Measurements from ENCODE around the gene CHIT1. TPM values are rescaled to one million over a fixed set of nuclear protein-coding genes. Genes with fewer than 3 reads are reported as not detected.
A peak's percentile ranks its signal among the peaks of the same experiment; 100 is the strongest.

The CHIT1 gene
- polyA plus RNA-seq, 1 donor from 2014 or later: not detected

DNA sequence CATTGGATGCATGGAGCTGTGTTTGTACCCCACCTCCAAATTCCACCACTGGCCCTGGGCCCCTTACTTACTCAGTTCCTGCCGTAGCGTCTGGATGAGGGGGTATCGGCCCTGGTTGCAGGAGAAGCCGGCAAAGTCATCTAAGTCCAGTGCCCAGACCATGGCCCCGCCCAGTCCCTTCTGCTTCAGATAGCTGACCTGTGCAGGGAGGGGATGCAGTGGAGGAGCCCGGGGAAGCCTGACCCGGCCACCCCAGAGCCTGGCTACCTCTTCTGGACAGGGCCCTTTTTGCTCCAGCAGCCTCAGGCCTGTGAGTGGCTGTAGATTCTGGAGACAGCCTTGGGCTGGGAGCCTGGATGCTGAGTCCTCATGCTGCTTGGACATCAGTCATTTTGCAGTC is 11.8 kb downstream of the CHIT1 start:
- no peaks in the 10 kb centered on the region for H3K9me2 ChIP-seq (ENCODE audit: insufficient read depth, low read length)
- H2AFZ ChIP-seq (ENCODE audit: low read depth, low read length): no peak overlapping the region
- TF ChIP-seq EZH2 (IDR thresholded peaks at IDR 0.05; ENCODE audit: borderline replicate concordance, insufficient read depth, low read length, poor library complexity, severe bottlenecking) (no peak), SMC3 (conservative IDR thresholded peaks at IDR 0.05; ENCODE audit: poor library complexity) (no peak), TAF1 (IDR thresholded peaks at IDR 0.05; ENCODE audit: low read depth) (no peak), RAD21 (conservative IDR thresholded peaks at IDR 0.05) (no peak), POLR2AphosphoS5 (IDR thresholded peaks at IDR 0.05) (no peak), MXI1 (conservative IDR thresholded peaks at IDR 0.05; ENCODE audit: poor library complexity, severe bottlenecking) (no peak), EP300 (conservative IDR thresholded peaks at IDR 0.05; ENCODE audit: poor library complexity, severe bottlenecking) (no peak)
- TF ChIP-seq, protein P1, sequence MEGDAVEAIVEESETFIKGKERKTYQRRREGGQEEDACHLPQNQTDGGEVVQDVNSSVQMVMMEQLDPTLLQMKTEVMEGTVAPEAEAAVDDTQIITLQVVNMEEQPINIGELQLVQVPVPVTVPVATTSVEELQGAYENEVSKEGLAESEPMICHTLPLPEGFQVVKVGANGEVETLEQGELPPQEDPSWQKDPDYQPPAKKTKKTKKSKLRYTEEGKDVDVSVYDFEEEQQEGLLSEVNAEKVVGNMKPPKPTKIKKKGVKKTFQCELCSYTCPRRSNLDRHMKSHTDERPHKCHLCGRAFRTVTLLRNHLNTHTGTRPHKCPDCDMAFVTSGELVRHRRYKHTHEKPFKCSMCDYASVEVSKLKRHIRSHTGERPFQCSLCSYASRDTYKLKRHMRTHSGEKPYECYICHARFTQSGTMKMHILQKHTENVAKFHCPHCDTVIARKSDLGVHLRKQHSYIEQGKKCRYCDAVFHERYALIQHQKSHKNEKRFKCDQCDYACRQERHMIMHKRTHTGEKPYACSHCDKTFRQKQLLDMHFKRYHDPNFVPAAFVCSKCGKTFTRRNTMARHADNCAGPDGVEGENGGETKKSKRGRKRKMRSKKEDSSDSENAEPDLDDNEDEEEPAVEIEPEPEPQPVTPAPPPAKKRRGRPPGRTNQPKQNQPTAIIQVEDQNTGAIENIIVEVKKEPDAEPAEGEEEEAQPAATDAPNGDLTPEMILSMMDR (IDR thresholded peaks at IDR 0.05; ENCODE audit: poor library complexity, severe bottlenecking): no peak
- TF ChIP-seq, protein P2, sequence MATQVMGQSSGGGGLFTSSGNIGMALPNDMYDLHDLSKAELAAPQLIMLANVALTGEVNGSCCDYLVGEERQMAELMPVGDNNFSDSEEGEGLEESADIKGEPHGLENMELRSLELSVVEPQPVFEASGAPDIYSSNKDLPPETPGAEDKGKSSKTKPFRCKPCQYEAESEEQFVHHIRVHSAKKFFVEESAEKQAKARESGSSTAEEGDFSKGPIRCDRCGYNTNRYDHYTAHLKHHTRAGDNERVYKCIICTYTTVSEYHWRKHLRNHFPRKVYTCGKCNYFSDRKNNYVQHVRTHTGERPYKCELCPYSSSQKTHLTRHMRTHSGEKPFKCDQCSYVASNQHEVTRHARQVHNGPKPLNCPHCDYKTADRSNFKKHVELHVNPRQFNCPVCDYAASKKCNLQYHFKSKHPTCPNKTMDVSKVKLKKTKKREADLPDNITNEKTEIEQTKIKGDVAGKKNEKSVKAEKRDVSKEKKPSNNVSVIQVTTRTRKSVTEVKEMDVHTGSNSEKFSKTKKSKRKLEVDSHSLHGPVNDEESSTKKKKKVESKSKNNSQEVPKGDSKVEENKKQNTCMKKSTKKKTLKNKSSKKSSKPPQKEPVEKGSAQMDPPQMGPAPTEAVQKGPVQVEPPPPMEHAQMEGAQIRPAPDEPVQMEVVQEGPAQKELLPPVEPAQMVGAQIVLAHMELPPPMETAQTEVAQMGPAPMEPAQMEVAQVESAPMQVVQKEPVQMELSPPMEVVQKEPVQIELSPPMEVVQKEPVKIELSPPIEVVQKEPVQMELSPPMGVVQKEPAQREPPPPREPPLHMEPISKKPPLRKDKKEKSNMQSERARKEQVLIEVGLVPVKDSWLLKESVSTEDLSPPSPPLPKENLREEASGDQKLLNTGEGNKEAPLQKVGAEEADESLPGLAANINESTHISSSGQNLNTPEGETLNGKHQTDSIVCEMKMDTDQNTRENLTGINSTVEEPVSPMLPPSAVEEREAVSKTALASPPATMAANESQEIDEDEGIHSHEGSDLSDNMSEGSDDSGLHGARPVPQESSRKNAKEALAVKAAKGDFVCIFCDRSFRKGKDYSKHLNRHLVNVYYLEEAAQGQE (IDR thresholded peaks at IDR 0.05; ENCODE audit: borderline replicate concordance): no peak
- no peak overlapping the region for H3K9ac ChIP-seq (ENCODE audit: low read length)
- H3K27me3 ChIP-seq (ENCODE audit: insufficient read depth, low read depth, low read length): no peaks in the 10 kb centered on the region
- no peaks in the 10 kb centered on the region for H3K79me2 ChIP-seq (replicated peaks; ENCODE audit: insufficient read depth, low read length)
- H3K27ac ChIP-seq (ENCODE audit: low read length): no peak overlapping the region
- no peaks in the 10 kb centered on the region for H3K9me3 ChIP-seq (ENCODE audit: low read length)
- no peak overlapping the region for H3K4me3 ChIP-seq (ENCODE audit: low read length)
- H3F3A ChIP-seq (ENCODE audit: insufficient read depth, low read length, poor library complexity, severe bottlenecking): no peaks in the 10 kb centered on the region
- H3K4me2 ChIP-seq (ENCODE audit: low read length): no peak overlapping the region
- no peaks in the 10 kb centered on the region for H4K20me1 ChIP-seq (ENCODE audit: insufficient read depth)
- no peaks in the 10 kb centered on the region for H3K36me3 ChIP-seq (ENCODE audit: insufficient read depth, low read length)

DNA sequence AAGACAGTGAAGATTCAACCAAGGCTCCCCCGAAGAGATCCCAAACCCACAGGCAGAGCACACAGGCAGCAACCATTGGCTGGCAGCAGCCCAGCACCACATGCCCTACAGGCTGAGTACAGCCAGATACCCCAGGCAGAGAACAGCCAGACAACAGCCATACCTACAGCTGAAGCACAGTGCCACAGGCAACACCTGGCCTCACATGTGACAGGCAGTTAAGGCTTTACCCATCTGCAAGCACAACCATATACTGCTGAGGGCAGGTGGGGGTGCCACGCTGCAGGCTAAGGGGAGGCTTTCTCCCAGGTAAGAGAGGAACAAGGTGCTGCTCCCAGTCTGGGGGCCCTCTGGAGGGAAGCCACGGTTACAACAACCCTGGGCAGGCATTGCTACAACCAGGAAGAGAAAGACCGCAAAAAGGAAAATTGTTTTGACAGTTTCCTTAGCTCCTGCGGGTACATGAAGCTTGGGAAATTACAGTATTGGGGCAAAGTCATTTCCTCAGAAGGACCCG is 12.3 kb downstream of the CHIT1 start:
- no peaks in the 10 kb centered on the region for H3K9me2 ChIP-seq (ENCODE audit: insufficient read depth, low read length)
- no peaks in the 10 kb centered on the region for H3K36me3 ChIP-seq (ENCODE audit: insufficient read depth, low read length)
- no peaks in the 10 kb centered on the region for H3K9me3 ChIP-seq (ENCODE audit: low read length)
- no peak overlapping the region for H3K4me3 ChIP-seq (ENCODE audit: low read length)
- H3K27ac ChIP-seq (ENCODE audit: low read length): no peak overlapping the region
- H3K4me2 ChIP-seq (ENCODE audit: low read length): no peak overlapping the region
- TF ChIP-seq RAD21 (conservative IDR thresholded peaks at IDR 0.05): no peak
- TF ChIP-seq, protein P1 (IDR thresholded peaks at IDR 0.05; ENCODE audit: poor library complexity, severe bottlenecking): peak; percentile 31
- no peak overlapping the region for H2AFZ ChIP-seq (ENCODE audit: low read depth, low read length)
- H3F3A ChIP-seq (ENCODE audit: insufficient read depth, low read length, poor library complexity, severe bottlenecking): no peaks in the 10 kb centered on the region
- H3K9ac ChIP-seq (ENCODE audit: low read length): no peak overlapping the region
- no peaks in the 10 kb centered on the region for H3K79me2 ChIP-seq (replicated peaks; ENCODE audit: insufficient read depth, low read length)
- H4K20me1 ChIP-seq (ENCODE audit: insufficient read depth): no peaks in the 10 kb centered on the region
- no peaks in the 10 kb centered on the region for H3K27me3 ChIP-seq (ENCODE audit: insufficient read depth, low read depth, low read length)
